CD1c-positive myeloid dendritic cell (primary cell): ENCODE data around the gene PLXNC1.
"Not testable (repeated sequence)": the region's sequence is repeated elsewhere in the genome, so short reads cannot be mapped to it uniquely, and the experiment has no call there.

Source experiments
- DNase-seq: peaks from one replicate; pipeline ENCODE4 v3.0.0-alpha.2; 2016; ENCODE audit errors: extremely low spot score

The PLXNC1 gene

DNA sequence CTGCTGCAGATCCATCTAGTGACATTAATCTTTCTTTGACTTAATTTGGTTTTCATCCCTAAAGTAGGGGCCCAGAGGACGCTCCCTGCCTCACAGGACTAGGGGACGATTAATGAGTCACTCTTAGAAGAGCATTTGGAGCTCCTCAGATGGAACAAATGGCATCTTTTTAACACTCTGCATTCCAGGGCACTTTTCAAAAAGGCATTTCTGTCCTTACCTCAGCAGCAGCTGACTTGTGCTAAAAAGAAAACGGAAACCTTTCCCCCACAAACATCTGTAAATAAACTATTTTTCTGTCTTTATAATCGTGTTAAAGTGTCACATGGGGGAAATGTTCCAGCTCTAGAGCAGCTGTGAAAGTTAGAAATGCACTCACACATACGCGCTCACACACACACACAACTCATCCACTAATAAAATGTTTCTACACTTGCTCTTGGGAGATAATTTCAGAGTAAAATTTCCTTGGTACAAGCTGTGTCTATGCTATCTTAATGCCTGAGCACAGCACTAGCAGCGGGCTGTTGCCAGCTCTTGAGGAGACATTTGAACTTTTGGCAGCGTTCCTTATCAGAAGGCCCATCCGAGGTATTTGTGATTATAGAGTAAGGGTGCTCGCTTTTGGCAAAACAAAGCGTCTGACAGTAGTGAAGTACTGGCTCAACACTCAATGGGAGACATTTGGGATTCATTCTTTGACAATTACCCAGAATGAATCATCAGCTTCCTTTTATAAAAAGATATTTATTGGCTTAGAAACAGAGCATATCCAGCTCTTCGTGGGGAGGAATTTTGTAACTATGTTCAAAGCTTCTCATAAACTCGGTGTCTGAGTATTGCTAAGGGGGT, 141.3 kb downstream of the PLXNC1 start:
- no peak for DNase-seq

DNA sequence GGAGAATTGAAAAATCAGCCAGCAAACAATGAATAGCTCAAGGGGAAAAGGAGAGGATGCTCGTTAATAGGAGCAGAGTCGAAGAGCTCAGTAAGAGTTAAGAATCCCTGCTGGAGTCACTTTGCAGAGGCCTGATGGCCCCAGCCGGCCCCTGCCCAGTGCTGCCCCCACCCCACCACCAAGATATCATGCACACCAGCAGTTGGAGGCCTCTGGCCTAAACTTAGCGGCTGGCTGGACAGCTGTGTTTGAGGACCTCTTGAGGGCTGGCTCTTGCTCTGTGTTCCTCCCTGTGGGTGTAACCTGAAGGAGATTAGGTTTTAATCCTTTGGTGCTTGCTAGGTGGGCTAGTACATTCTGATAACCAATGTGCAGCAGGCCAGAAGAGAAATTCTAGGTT, 142.0 kb downstream of the PLXNC1 start:
- DNase-seq: no peak

DNA sequence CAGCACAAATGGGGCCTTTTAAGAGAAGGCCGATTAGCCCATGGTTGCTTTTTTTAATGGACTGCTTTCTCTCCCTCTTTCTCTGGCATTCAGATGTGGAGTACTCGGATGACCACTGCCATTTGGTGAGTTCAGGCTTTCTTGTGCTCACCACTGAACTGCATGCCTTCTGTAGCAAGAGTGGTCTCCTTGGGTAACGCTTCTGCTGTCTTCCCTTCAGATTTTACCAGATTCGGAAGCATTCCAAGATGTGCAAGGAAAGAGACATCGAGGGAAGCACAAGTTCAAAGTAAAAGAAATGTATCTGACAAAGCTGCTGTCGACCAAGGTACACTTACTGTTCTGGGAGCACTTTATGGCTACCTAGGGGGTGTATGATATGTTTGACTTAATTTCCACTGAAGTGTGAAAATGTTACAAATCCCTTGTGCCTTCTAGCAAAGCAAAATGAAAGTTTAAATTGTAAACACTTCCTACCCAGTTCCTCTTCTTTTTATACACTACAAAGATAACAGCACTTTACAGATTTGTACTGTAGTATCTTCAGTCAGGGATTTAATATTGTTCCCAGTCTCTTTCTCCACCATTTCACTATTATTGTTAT, 148.8 kb downstream of the PLXNC1 start:
- no peak for DNase-seq

DNA sequence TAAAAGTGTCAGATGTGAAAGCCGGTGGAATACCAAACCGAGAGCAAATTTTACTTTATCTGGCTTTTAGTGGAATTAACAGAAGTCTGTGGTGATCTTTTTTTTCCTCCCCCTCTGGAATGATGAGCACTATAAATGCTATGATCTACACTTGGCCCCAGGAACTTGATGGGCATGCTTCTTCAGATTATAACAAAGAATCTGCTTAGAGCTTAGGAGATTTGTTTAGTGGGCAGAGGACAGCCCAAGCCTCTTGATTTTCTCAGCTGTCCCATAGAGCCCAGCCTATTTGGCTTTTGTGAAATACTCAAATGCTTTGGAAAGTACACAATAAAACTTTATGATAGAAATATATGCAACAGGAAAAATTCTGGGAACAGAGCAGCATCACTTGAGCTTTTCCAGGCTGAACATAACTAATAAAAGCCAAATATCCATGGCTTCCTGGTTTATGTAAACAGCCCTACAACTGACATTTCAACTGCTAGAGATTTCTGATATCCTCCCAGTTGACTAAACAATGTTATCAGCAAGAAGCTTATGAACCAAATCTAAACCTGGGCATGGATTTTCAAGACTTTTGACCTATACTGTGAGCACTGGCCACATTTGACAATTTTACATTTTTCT, 149.6 kb downstream of the PLXNC1 start:
- DNase-seq: no peak

DNA sequence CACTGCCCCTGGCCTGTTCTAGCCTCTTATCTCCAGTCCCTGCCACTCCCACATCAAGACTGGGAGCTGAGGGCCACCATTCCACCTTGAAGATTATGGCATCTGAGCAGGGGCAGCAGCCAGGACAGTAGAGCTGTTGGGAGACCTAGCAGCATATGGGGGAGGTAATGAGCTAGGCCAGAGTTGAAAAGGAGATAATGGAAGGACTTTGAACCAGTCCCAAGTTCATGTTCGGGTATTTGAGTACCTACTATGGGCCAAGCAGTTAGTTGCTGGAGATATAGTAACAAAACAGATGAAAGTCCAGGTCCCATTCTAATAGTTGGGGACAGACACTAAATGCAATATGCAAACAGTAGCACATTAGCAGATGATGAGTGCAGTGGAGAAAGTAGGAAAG, 151.5 kb downstream of the PLXNC1 start:
- no peak for DNase-seq

DNA sequence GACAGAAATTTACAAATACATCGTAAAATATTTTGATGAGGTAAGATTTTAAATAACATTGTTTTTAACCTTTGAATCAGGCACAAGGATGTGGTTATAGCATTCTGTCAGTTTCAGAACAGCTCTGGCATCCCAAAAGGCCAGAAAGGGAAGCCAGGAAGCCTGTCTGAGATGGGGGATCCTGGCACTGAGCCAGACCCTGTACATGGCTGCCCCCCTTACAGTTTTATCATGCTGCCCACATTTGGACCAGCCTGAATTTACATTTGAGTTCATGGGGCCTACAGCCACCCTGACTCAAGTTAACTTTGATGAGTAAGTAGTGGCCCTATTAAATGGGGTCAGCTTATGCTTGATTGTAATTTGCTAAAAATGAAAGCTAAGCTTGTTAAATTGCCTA, 155.6 kb downstream of the PLXNC1 start:
- DNase-seq: no peak

DNA sequence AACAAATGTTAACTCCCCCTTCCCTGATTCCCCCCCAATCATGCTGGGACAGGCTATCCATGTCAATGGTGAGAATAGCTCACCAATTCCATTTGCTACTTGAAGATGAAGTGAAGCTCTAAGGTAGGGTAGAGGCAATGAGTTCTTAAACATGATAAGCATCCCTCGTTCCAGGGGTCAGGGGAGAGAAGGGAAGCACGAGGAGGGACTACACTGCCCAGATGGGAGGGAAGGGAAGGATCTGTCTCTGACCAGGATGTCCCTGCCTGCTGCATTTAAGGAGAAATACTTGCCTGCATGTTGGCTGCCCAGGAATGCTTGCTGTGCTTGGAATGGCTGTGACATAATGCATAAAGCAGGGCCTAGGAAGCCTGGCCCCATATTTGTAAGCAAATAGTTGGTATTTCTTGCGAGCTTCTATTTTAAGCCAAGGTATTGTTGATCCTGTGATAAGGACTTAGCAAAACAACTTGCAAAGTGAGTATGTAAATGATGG, 156.2 kb downstream of the PLXNC1 start:
- DNase-seq: no peak

DNA sequence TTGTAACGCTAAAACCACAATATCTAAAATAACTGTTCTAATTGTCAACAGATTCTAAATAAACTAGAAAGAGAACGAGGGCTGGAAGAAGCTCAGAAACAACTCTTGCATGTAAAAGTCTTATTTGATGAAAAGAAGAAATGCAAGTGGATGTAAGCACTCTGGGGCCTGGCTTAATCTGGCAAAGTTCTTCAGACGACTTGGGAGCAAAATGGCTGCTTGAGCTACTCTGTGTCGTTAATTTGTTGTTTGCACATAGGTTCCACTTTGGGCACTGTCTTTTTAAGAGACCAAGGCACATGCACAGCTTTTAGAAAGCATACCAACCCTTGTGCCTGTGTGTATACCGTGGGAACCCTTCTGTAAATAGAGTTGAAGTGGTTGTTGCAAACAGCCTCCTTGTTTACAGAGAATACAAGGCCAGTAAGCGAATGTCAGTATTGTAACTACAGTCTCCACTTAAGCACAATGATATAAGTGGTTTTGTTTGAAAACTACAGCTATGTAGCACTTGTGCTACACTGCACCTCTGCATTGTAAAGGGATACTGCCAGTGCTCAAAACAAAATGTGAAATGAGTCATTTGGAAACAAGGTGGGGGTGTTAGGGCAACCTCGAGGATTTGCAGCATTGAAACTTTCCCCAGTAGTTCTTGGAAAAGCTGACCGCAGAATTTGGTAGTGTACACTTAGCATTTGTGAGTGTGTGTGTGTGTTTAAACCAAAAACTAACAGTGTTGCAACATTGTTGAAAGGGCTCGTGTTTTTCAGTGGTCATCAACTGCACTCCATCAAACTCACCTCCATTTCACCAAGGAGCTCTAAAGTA, 157.0 kb downstream of the PLXNC1 start:
- peak; percentile 43 for DNase-seq

DNA sequence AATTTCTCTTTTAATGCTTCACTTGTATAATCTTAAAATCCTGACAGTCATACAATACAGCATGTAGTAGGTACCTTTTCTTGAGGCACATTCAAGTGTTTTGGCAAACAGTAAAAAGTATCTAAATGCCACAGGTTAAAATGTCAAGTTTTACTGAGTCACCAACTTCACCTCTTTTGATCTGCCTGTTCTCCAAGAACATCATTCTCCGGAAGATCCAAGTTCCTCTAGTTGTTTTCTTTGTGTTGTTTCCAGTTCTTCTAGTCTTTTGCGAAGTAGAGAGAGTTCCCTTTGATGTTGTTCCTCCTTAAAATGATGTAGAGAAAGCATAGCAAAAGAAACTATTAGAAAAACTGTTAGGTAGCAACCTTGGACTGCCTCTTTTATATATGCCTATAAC, 160.2 kb downstream of the PLXNC1 start:
- DNase-seq: no peak

DNA sequence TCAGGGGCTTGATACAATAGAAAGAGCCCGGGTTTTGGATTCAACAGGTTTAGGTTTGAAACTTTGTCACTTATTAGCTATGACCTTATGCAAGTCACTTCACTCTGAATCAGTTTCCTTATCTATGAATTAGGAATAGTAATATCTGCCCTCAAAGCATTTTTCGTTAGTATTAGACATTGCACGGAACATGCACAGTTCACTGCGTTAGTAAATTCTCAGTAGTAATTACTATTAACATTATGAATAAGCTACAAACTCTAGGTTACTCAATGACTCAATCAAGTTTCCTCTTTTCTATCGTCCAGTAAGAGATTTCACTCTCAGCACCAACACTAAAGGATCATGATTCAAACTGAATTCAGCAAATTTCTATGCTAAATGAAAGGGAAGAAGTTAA, 161.0 kb downstream of the PLXNC1 start:
- DNase-seq: peak; percentile 6

DNA sequence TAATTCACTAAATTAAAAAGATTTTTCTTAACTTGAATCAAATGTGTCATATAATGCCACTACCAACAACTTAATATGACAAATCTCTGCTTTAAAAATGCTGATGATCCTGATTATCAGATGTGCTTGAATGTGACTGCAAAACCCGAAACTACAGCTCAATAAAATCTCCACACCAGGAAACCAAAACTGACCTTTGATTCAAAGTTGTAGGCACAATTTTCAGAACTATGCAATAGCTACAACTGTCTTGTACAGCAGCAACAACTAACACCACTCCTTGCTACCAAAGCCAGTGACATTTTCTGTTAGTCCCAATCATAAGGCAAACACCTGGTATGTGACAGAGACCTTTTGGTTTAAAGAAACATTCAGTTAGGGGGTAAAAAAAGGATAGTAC, 164.0 kb downstream of the PLXNC1 start:
- no peak for DNase-seq

DNA sequence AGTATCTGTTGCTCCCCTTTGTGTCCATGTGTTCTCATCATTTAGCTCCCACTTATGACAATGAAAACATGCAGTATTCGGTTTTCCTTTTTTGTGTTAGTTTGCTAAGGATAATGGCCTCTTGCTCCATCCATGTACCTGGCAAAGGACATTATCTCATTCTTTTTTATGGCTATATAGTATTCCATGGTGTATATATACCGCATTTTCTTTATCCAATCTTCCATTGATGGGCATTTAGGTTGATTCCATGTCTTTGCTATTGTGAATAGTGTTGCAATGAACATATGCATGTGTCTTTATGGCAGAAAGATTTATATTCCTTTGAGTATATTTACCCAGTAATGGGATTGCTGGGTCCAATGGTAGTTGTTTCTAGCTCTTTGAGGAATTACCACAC, 168.2 kb downstream of the PLXNC1 start:
- not testable (repeated sequence) for DNase-seq

DNA sequence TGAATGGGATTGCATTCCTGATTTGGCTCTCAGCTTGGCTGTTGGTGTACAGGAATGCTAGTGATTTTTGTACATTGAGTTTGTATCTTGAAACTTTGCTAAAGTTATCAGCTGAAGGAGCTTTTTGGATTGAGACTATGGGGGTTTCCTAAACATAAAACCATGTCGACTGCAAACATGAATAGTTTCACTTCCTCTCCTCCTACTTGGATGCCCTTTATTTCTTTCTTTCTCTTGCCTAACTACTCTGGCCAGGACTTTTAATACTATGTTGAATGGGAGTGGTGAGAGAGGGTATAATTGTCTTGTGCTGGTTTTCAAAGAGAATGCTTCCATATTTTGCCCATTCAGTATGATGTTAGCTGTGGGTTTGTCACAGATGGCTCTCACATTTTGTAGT, 169.8 kb downstream of the PLXNC1 start:
- DNase-seq: peak; percentile 10

DNA sequence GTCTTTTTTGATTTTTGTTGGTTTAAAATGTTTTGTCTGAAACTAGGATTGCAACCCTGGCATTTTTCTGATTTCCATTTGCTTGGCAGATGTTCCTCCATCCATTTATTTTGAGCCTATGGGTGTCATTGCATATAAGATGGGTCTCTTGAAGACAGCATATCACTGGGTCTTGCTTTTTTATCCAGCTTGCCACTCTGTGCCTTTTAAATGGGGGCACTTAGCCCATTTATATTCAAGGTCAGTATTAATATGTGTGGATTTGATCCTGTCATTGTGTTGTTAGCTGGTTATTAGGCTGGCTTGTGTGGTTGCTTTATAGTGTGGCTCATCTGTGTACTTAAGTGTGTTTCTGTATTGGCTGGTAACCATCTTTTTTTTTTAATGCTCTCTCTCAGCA, 171.7 kb downstream of the PLXNC1 start:
- no peak for DNase-seq

DNA sequence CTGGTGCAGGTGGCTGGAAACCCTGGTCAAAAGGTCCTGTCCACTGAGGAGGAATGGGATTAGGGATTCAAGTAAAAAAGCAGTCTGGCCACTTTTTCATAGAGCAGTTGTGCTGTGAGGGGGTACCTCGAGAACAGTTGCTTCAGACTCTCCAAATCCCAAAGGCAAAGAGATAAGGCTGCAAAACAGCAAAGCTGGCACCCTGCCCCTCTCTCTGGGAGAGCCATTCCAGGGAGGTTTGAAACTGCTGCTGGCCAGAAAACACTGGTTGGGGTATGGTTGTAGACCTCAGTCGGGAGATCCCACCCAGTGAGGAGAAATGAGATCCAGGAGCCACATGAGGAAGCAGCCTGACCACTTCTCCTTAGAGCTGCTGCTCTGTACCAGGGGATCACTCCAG, 174.0 kb downstream of the PLXNC1 start:
- no peak for DNase-seq

DNA sequence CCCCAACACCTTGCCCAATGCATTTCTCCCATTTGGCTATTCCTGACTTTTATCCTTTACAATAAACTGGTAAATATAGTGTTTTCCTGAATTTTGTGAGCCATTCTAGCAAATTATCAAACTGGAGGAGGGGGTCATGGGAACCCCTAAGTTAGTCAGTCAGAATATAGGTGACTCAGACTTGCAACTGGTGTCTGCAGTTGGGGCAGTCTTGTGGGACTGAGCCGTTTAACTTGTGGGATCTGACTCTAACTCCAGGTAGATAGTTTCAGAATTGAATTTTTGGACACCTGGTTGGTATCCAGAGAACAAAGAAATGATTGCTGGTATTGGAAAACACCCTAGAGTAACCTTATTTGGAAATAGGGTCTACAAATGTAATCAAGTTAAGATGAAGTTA, 177.9 kb downstream of the PLXNC1 start:
- DNase-seq: no peak

DNA sequence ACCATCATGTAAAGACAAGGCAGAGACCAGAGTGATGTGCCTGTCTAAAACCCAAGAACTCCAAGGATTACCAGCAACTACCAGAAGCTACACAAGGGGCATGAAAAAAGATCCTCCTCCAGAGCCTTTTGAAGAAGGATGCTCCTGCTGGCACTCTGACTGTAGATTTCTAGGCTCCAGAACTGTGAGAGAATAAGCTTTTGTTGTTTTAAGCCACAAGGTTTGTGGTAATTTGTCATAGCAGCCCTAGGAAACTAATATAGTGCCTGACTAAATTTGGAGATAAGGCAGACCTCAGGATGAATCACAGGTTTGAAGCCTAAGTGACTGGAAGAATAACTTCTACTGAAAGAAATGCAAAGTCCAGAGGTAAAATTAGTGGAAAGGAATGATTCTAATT, 178.3 kb downstream of the PLXNC1 start:
- no peak for DNase-seq

DNA sequence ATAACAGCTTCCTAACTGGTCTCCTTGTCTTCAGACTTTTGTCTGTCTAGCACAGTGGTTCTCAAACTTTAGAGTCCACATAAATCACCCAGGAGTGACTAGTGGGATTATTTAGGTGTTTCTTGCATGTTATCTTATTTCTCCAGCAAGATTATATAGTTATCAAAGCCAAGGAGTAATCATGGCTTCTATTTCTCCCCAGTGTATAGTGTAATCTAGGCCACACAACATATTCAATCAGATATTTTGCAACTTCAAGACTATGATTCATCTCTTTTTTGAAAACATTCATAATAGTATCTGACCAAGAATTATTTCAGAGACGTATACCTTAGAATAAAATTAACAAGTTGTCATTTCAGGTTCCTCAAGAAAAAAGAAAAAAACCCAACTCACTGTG, 179.4 kb downstream of the PLXNC1 start:
- no peak for DNase-seq

DNA sequence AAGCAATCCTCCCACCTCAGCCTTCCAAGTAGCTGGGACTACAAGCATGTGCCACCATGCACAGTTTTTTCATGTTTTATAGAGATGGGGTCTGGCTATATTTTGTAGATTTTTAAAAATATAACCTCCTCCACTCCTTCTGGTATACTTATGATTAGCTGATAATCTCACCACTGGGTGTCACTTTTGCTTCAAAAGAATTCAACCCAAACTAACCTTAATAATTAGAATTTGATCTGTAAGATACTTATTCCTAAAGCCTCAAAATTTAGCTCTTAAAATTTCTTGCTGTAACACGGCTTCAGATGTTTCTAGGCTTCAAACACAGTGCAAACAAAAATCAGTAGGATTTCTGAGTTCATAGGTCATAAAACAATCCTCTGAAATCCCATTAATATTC, 181.0 kb downstream of the PLXNC1 start:
- DNase-seq: no peak

DNA sequence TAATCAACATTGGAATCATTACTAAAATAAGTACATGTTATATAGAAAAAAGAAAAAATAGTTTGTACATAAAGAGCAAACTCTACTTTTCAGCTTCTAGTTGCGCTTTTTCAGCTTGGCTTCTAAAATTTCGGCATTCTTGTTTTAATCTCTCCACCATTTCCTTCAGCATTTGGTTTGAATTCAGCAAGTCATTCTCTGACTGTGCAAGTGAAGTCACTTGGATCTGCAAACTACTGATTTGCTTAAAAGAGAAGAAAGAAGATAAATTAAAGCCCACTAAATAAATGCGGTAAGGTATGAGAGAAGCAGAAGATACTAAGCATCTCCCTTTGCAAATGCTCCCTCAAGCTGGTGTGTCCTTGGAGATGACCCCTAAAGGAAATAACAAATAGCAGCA, 185.0 kb downstream of the PLXNC1 start:
- DNase-seq: no peak

DNA sequence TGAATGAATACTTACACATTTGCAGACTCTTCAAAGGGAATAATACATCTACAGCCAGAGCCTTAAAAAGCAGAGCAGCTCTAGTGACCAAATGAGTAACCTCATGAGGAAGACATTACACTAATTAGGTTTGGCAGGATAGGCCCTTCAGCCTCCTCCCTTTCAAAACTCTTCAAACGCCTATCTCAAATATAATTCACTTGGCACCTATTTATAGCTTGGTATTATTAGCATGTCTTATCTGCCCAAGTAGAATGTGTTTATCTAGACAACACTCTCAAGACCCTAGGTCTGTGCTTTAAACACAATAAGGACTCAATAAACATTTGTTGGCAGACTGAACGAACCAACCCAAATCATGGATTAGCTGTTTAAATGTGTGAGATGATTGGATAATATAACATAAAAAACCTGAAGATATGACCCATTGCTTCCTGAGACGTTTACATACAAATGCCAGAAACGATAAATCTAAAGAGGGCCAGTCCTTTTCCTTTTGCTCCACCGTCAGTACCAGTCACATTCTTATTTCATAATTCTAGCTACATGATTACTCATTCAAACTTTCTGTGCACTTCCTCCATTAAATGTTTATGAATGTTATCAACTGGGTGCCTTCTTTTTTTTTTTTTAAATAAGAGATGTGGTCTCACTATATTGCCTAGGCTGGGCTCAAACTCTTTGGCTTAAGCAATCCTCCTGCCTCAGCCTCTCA, 188.0 kb downstream of the PLXNC1 start:
- peak; percentile 10 for DNase-seq
